Measurements from ENCODE around the gene ZNF670. TPM values are rescaled to one million over a fixed set of nuclear protein-coding genes. Genes with fewer than 3 reads are reported as not detected.

ZNF670 gene
- total and polyA plus RNA-seq, 9 of the 15 experiments (the other 6 are each of a cell fraction or from before 2014, with no cell fraction given) = 7.1 to 23.4 (median 11.8) TPM

- 90% methylated on average over 8 of the region's 12 CpGs for WGBS (ENCODE audit: insufficient coverage, low coverage, missing lambda C conversion rate)
- 0 out of 2 replicates have a peak, but pooled peaks have one; percentile 7 for TF ChIP-seq EGR1 (conservative IDR thresholded peaks at IDR 0.05)
- TF ChIP-seq HMG20B (CRISPR knock-in tag; IDR thresholded peaks at IDR 0.05) = no peak
- TF ChIP-seq ZNF655 (CRISPR knock-in tag; IDR thresholded peaks at IDR 0.05) = no peak
- no peaks in the 10 kb centered on the region for H4K20me1 ChIP-seq (replicated peaks; ENCODE audit: control insufficient read depth, insufficient read depth, low read length)
- no peak overlapping the region for H3K4me3 ChIP-seq
- ATAC-seq (no peak), DNase-seq (ENCODE audit: extremely low read depth in 1 of 4, low spot score in 3 of 4) (no peak), FAIRE-seq (no peak)
- in situ Hi-C loops (cut with MboI) (no loop called here), intact Hi-C loops (cut with micrococcal nuclease) (no loop called here)
- no peaks in the 10 kb centered on the region; the same call in 2 of the 3 replicates for H3K79me2 ChIP-seq (ENCODE audit: control insufficient read depth, insufficient read depth, low read length)
- BruUV-seq (replicated peaks) = no TSS peak
- CTCF ChIA-PET (ENCODE audit: low intra/inter-chr PET ratio) = no interaction called here
- H3K4me1 ChIP-seq (replicated peaks in 1 of 2; ENCODE audit: control insufficient read depth in 2 of 2, insufficient read depth in 2 of 2, low read length in 2 of 2) = peaks cover 3 to 35% of the 10 kb centered on the region in 2 experiments
- H3K27ac ChIP-seq (ENCODE audit: extremely low read depth, low read depth, low read length) = no peak overlapping the region
- H3K9ac ChIP-seq (ENCODE audit: insufficient read depth in 1 of 2, low read depth in 2 of 2, low read length in 2 of 2) = no peak overlapping the region
- no peaks in the 10 kb centered on the region for H3K9me1 ChIP-seq (ENCODE audit: control insufficient read depth, insufficient read depth, low read length)
- POLR2A ChIA-PET = no interaction called here
- H3K4me2 ChIP-seq (ENCODE audit: insufficient read depth, low read length) = no peak overlapping the region
- H3K36me3 ChIP-seq (ENCODE audit: control insufficient read depth, insufficient read depth, low read length) = no peaks in the 10 kb centered on the region
- H3K9me3 ChIP-seq (replicated peaks; ENCODE audit: control insufficient read depth, insufficient read depth, low read depth, low read length) = peaks cover 5% of the 10 kb centered on the region
- no peaks in the 10 kb centered on the region for H3K27me3 ChIP-seq (ENCODE audit: control insufficient read depth in 2 of 2, insufficient read depth in 2 of 2, low read length in 2 of 2)
- no peak overlapping the region for H2AFZ ChIP-seq (ENCODE audit: low read depth, low read length)
Observed at GRCh38 chr1:247115545-247115944, 36.9 kb upstream of the ZNF670 start.

GRCh38 chr1:247115141-247115510 lies 36.5 kb upstream of the ZNF670 start:
- no peak overlapping the region for H3K4me3 ChIP-seq
- H3K27ac ChIP-seq (ENCODE audit: extremely low read depth, low read depth, low read length) = no peak overlapping the region
- H3K9me3 ChIP-seq (replicated peaks; ENCODE audit: control insufficient read depth, insufficient read depth, low read depth, low read length) = peaks cover 5% of the 10 kb centered on the region
- H3K4me1 ChIP-seq (replicated peaks in 1 of 2; ENCODE audit: control insufficient read depth in 2 of 2, insufficient read depth in 2 of 2, low read length in 2 of 2) = peaks cover 4 to 39% of the 10 kb centered on the region in 2 experiments
- no peak overlapping the region for H3K9ac ChIP-seq (ENCODE audit: insufficient read depth in 1 of 2, low read depth in 2 of 2, low read length in 2 of 2)
- in situ Hi-C loops (cut with MboI) = no loop called here
- no peaks in the 10 kb centered on the region for H3K9me1 ChIP-seq (ENCODE audit: control insufficient read depth, insufficient read depth, low read length)
- ATAC-seq (no peak), DNase-seq (ENCODE audit: extremely low read depth in 1 of 4, low spot score in 3 of 4) (no peak), FAIRE-seq (no peak)
- TF ChIP-seq ZNF740 (CRISPR knock-in tag; IDR thresholded peaks at IDR 0.05) (peak; percentile 75), ZNF740 (tag; IDR thresholded peaks at IDR 0.05) (no peak), ZNF444 (CRISPR knock-in tag; IDR thresholded peaks at IDR 0.05) (no peak)
- H3K79me2 ChIP-seq (ENCODE audit: control insufficient read depth, insufficient read depth, low read length) = no peaks in the 10 kb centered on the region; the same call in 2 of the 3 replicates
- no peaks in the 10 kb centered on the region for H3K36me3 ChIP-seq (ENCODE audit: control insufficient read depth, insufficient read depth, low read length)
- ChIA-PET CTCF (ENCODE audit: low intra/inter-chr PET ratio) (no interaction called here), POLR2A (no interaction called here)
- H3K27me3 ChIP-seq (ENCODE audit: control insufficient read depth in 2 of 2, insufficient read depth in 2 of 2, low read length in 2 of 2) = no peaks in the 10 kb centered on the region
- H3K4me2 ChIP-seq (ENCODE audit: insufficient read depth, low read length) = no peak overlapping the region
- no peak overlapping the region for H2AFZ ChIP-seq (ENCODE audit: low read depth, low read length)
- intact Hi-C loops (cut with micrococcal nuclease) = no loop called here
- 38% methylated on average over 7 of the region's 7 CpGs for WGBS (ENCODE audit: insufficient coverage, low coverage, missing lambda C conversion rate)
- BruUV-seq (replicated peaks) = no TSS peak
- no peaks in the 10 kb centered on the region for H4K20me1 ChIP-seq (replicated peaks; ENCODE audit: control insufficient read depth, insufficient read depth, low read length)

Measured in K562 (cell line).